AML-193 (cell line): ENCODE results near the gene SELENOM.
"Not testable (repeated sequence)": the region's sequence is repeated elsewhere in the genome, so short reads cannot be mapped to it uniquely, and the experiment has no call there.

ENCODE experiments used
- DNase-seq, 2 experiments: peaks; one replicate each; lab custom pipeline; 2025; lab: John Stamatoyannopoulos, UW

SELENOM gene

GRCh38 chr22:31105282-31105929 is 2.0 kb downstream of the SELENOM start:
- no peak for DNase-seq

GRCh38 chr22:31104869-31105268 is 2.5 kb downstream of the SELENOM start:
- DNase-seq = no peak

- no peak for DNase-seq
Observed at GRCh38 chr22:31103899-31104694, 3.3 kb downstream of the SELENOM start.

GRCh38 chr22:31103111-31103510 is 4.3 kb downstream of the SELENOM start:
- no peak for DNase-seq

- no peak for DNase-seq
Observed at GRCh38 chr22:31102441-31103081, 4.8 kb downstream of the SELENOM start.

GRCh38 chr22:31100762-31101525 is 6.4 kb downstream of the SELENOM start:
- no peak for DNase-seq

GRCh38 chr22:31099841-31100761 is 7.3 kb downstream of the SELENOM start:
- DNase-seq = no peak

GRCh38 chr22:31099386-31099785 is 8.0 kb downstream of the SELENOM start:
- DNase-seq = no peak

- no peak for DNase-seq
Observed at GRCh38 chr22:31098632-31099110, 8.7 kb downstream of the SELENOM start.

GRCh38 chr22:31097941-31098631 is 9.3 kb downstream of the SELENOM start:
- DNase-seq = no peak

GRCh38 chr22:31097539-31097938 is 9.8 kb downstream of the SELENOM start:
- not testable (repeated sequence) for DNase-seq

- no peak for DNase-seq
Observed at GRCh38 chr22:31096657-31097279, 10.6 kb downstream of the SELENOM start.

GRCh38 chr22:31095637-31096249 is 11.6 kb downstream of the SELENOM start:
- DNase-seq = no peak

- no peak for DNase-seq
Observed at GRCh38 chr22:31094741-31095140, 12.6 kb downstream of the SELENOM start.

- DNase-seq = no peak
Observed at GRCh38 chr22:31094021-31094551, 13.3 kb downstream of the SELENOM start.

GRCh38 chr22:31093086-31093850 is 14.1 kb downstream of the SELENOM start:
- no peak for DNase-seq

GRCh38 chr22:31092161-31092560 is 15.2 kb downstream of the SELENOM start:
- DNase-seq = no peak
